B cell (primary cell): ENCODE data around the gene PALLD. TPM values are rescaled to one million over a fixed set of nuclear protein-coding genes. Genes with fewer than 3 reads are reported as not detected.

Source experiments
- ATAC-seq: fragments of 200-7000 bp; cut with Tn5 transposase; one replicate; pipeline ENCODE4 v1.10.0; 2021; ENCODE audit warnings: low read depth, mild to moderate bottlenecking, moderate number of reproducible peaks, moderate library complexity
- CTCF ChIA-PET: fragments of 350-600 bp; sonication (Branson Sonifier 250); formaldehyde crosslinking; loops from one replicate; lab custom pipeline; 2021; ENCODE audit warnings: antibody characterized with exemption, inconsistent platforms; lab: Charles Lee
- POLR2A ChIA-PET: fragments of 350-600 bp; sonication (Branson Sonifier 250); formaldehyde crosslinking; loops from one replicate; lab custom pipeline; 2021; ENCODE audit warnings: antibody characterized with exemption; lab: Charles Lee
- DNase-seq: peaks from one replicate; pipeline ENCODE4 v3.0.0; 2013
- H2AFZ ChIP-seq: 2 replicates; pipeline ENCODE4 v1.6.1; 2012; ENCODE audit warnings: mild to moderate bottlenecking, low read depth, low read length; ENCODE audit not compliant: insufficient read depth, poor library complexity, severe bottlenecking
- H3K27ac ChIP-seq, 2 donors: 1 replicate in 1 of 2; 2 replicates in 1 of 2; pipeline ENCODE4 v1.5.1; 2012 to 2013; ENCODE audit warnings: low read length in 2 of 2, mild to moderate bottlenecking in 2 of 2, moderate library complexity in 1 of 2
- H3K27me3 ChIP-seq, 4 experiments: fragments of 200-600 bp in 1 of 4; sonication (generic) in 1 of 4; replicated peaks in 1 of 4; 1 replicate in 2 of 4; 2 replicates in 2 of 4; pipeline versions ENCODE4 v1.6.1 to v1.7.0; 2013 to 2016; ENCODE audit warnings: low read length in 3 of 4, mild to moderate bottlenecking in 2 of 4, mixed read lengths in 1 of 4, moderate library complexity in 1 of 4; ENCODE audit not compliant: insufficient read depth in 4 of 4, control insufficient read depth in 3 of 4; ENCODE audit errors: control extremely low read depth in 1 of 4
- H3K36me3 ChIP-seq, 2 experiments: replicated peaks in 1 of 2; 1 replicate in 1 of 2; 2 replicates in 1 of 2; pipeline versions ENCODE4 v1.6.1 to v1.7.1; 2013; ENCODE audit warnings: low read length in 1 of 2; ENCODE audit not compliant: insufficient read depth in 2 of 2, control insufficient read depth in 1 of 2; ENCODE audit errors: control extremely low read depth in 1 of 2, extremely low read depth in 1 of 2
- H3K4me1 ChIP-seq, 2 donors: fragments of 200-600 bp in 1 of 2; sonication (generic) in 1 of 2; 1 replicate in 1 of 2; 2 replicates in 1 of 2; pipeline versions ENCODE4 v1.5.1 to v1.6.1; 2013 to 2017; ENCODE audit warnings: low read length in 2 of 2; ENCODE audit not compliant: control insufficient read depth in 2 of 2, insufficient read depth in 2 of 2
- H3K4me2 ChIP-seq: replicated peaks from 2 replicates; pipeline ENCODE3; 2012; ENCODE audit warnings: mild to moderate bottlenecking, low read depth, low read length; ENCODE audit not compliant: poor library complexity, severe bottlenecking
- H3K4me3 ChIP-seq, 5 experiments: fragments of 200-600 bp in 1 of 5; sonication (generic) in 1 of 5; 1 replicate in 3 of 5; 2 replicates in 2 of 5; pipeline versions ENCODE4 v1.5.1 to v1.7.0; 2011 to 2016; ENCODE audit warnings: low read length in 4 of 5, mild to moderate bottlenecking in 4 of 5, low read depth in 2 of 5, control low read depth in 1 of 5, moderate library complexity in 1 of 5; ENCODE audit not compliant: insufficient read depth in 1 of 5; ENCODE audit errors: control extremely low read depth in 1 of 5, extremely low read depth in 1 of 5
- H3K79me2 ChIP-seq: fragments of 200-600 bp; sonication (generic); one replicate; pipeline ENCODE4 v1.6.0; 2016; ENCODE audit warnings: low read length; ENCODE audit not compliant: control insufficient read depth, insufficient read depth
- H3K9ac ChIP-seq: fragments of 200-600 bp; sonication (generic); 2 replicates; pipeline ENCODE4 v1.6.1; 2017; ENCODE audit warnings: mild to moderate bottlenecking, low read length, moderate library complexity
- H3K9me3 ChIP-seq, 3 donors: one replicate each; pipeline versions ENCODE4 v1.6.1 to v1.7.1; 2013; ENCODE audit warnings: low read length in 2 of 3; ENCODE audit not compliant: control insufficient read depth in 2 of 3, insufficient read depth in 1 of 3; ENCODE audit errors: control extremely low read depth in 1 of 3
- H4K20me1 ChIP-seq: 2 replicates; pipeline ENCODE4 v1.6.0; 2012; ENCODE audit warnings: mild to moderate bottlenecking, low read length; ENCODE audit not compliant: insufficient read depth, control insufficient read depth, poor library complexity, severe bottlenecking
- H3K27ac Mint-ChIP-seq: one replicate; pipeline ENCODE4 v1.8.0; 2021; ENCODE audit warnings: mixed read lengths
- H3K27me3 Mint-ChIP-seq: one replicate; pipeline ENCODE4 v1.8.0; 2021; ENCODE audit warnings: mixed read lengths
- H3K4me1 Mint-ChIP-seq: one replicate; pipeline ENCODE4 v1.8.0; 2021; ENCODE audit warnings: mixed read lengths
- H3K4me3 Mint-ChIP-seq: one replicate; pipeline ENCODE4 v1.8.0; 2021; ENCODE audit warnings: mixed read lengths
- H3K9me3 Mint-ChIP-seq: one replicate; pipeline ENCODE4 v1.8.0; 2022; ENCODE audit warnings: mixed read lengths; ENCODE audit not compliant: insufficient read depth
- CTCF ChIP-seq: fragments of 200-600 bp; IDR thresholded peaks from one replicate; pipeline ENCODE4 v1.8.0; 2022; ENCODE audit warnings: antibody characterized with exemption, mild to moderate bottlenecking
- EZH2 ChIP-seq: IDR thresholded peaks from 2 replicates; pipeline ENCODE4 v1.6.1; 2012; ENCODE audit warnings: borderline replicate concordance, low read depth, mild to moderate bottlenecking, moderate library complexity, low read length; ENCODE audit not compliant: insufficient read depth, poor library complexity, severe bottlenecking
- WGBS: methylation state at CpG from one replicate; pipeline ENCODE4 v1.1.5; 2013; ENCODE audit warnings: missing lambda C conversion rate; ENCODE audit not compliant: insufficient coverage; 5-methylcytosine and 5-hydroxymethylcytosine counted together
- intact Hi-C: fragments of 100-400 bp; cut with micrococcal nuclease; formaldehyde crosslinking; loops from one replicate; pipeline ENCODE4 v1.10.0; 2022
- polyA plus RNA-seq: library from polyadenylated mRNA; depleted of rRNA; stranded (reverse); fragments of >200 nt; gene quantifications from 2 replicates; pipeline ENCODE4 v1.2.3, GENCODE V29; 2012
- total RNA-seq, 2 donors: library from RNA; stranded (reverse); fragments of 120-200 nt in 1 of 2; gene quantifications; 1 replicate in 1 of 2; 2 replicates in 1 of 2; pipeline versions ENCODE4 v1.2.3 to v1.2.4, GENCODE V29; 2013 to 2022

The PALLD gene
- total and polyA plus RNA-seq, 2 donors (not counting 1 experiment from before 2014, with no cell fraction given) = 0.63 to 0.71 TPM

GRCh38 chr4:168758351-168758876 lies 261.6 kb downstream of the PALLD start:
- no peaks in the 10 kb centered on the region for H3K79me2 ChIP-seq
- CTCF ChIA-PET = no interaction called here
- no peak overlapping the region for H3K4me3 Mint-ChIP-seq
- H3K27ac Mint-ChIP-seq = no peak overlapping the region
- POLR2A ChIA-PET = no interaction called here
- 86% methylated on average over 2 of the region's 4 CpGs for WGBS
- TF ChIP-seq EZH2 (no peak), CTCF (no peak)
- DNase-seq (no peak), ATAC-seq (no peak)
- no peaks in the 10 kb centered on the region for H3K4me1 ChIP-seq
- no peak overlapping the region for H3K27ac ChIP-seq
- H4K20me1 ChIP-seq = no peaks in the 10 kb centered on the region
- no peaks in the 10 kb centered on the region for H3K36me3 ChIP-seq
- H3K9ac ChIP-seq = no peak overlapping the region
- peaks cover 2% of the 10 kb centered on the region for H3K27me3 Mint-ChIP-seq
- no peak overlapping the region for H3K4me3 ChIP-seq
- no peaks in the 10 kb centered on the region for H3K4me1 Mint-ChIP-seq
- H3K4me2 ChIP-seq = no peak overlapping the region
- H2AFZ ChIP-seq = no peak overlapping the region
- intact Hi-C loops = no loop called here
- H3K9me3 Mint-ChIP-seq = peaks cover 2% of the 10 kb centered on the region
- no peaks in the 10 kb centered on the region for H3K9me3 ChIP-seq
- H3K27me3 ChIP-seq = no peaks in the 10 kb centered on the region

GRCh38 chr4:168759321-168759720 lies 262.5 kb downstream of the PALLD start:
- H3K27me3 ChIP-seq = no peaks in the 10 kb centered on the region
- Mint-ChIP-seq H3K27ac (no peak overlapping the region), H3K27me3 (peaks cover 2% of the 10 kb centered on the region), H3K4me3 (no peak overlapping the region), H3K4me1 (no peaks in the 10 kb centered on the region), H3K9me3 (peaks cover 2% of the 10 kb centered on the region)
- H3K9me3 ChIP-seq = no peaks in the 10 kb centered on the region
- no peak overlapping the region for H3K4me3 ChIP-seq
- no peaks in the 10 kb centered on the region for H3K36me3 ChIP-seq
- no CpG with 5 or more reads among the region's 1 CpG for WGBS
- no peak overlapping the region for H2AFZ ChIP-seq
- intact Hi-C loops = no loop called here
- CTCF ChIA-PET = no interaction called here
- POLR2A ChIA-PET = no interaction called here
- DNase-seq = no peak
- no peak overlapping the region for H3K9ac ChIP-seq
- no peak overlapping the region for H3K27ac ChIP-seq
- H3K4me2 ChIP-seq = no peak overlapping the region
- no peaks in the 10 kb centered on the region for H3K79me2 ChIP-seq
- H3K4me1 ChIP-seq = no peaks in the 10 kb centered on the region
- no peak for ATAC-seq
- TF ChIP-seq EZH2 (no peak), CTCF (no peak)
- no peaks in the 10 kb centered on the region for H4K20me1 ChIP-seq
